GM12875 (cell line): Measurements from ENCODE around the gene SLC16A10.
"Not testable (repeated sequence)": the region's sequence is repeated elsewhere in the genome, so short reads cannot be mapped to it uniquely, and the experiment has no call there.

Experiments
- H3K4me3 ChIP-seq: one replicate; pipeline ENCODE4 v1.5.1; 2011; ENCODE audit warnings: low read depth, low read length, control low read depth
- CTCF ChIP-seq: IDR thresholded peaks from 2 replicates; pipeline ENCODE4 v1.5.1; 2011; ENCODE audit warnings: low read depth, mild to moderate bottlenecking, control low read depth, inconsistent platforms, low read length, moderate library complexity, borderline replicate concordance; ENCODE audit not compliant: insufficient read depth

The SLC16A10 gene

GRCh38 chr6:111190637-111191036 lies 103.3 kb downstream of the SLC16A10 start:
- no peak for TF ChIP-seq CTCF
- H3K4me3 ChIP-seq: no peak overlapping the region

DNA sequence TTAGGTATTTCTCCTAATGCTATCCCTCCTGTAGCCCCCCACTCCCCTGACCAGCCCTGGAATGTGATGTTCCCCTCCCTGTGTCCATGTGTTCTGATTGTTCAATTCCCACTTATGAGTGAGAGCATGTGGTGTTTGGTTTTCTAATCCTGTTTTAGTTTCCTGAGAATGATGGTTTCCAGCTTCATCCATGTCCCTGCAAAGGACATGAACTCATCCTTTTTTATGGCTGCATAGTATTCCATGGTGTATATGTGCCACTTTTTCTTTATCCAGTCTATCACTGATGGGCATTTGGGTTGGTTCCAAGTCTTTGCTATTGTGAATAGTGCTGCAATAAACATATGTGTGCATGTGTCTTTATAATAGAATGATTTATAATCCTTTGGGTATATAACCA lies 103.8 kb downstream of the SLC16A10 start:
- H3K4me3 ChIP-seq: not testable (repeated sequence)

DNA sequence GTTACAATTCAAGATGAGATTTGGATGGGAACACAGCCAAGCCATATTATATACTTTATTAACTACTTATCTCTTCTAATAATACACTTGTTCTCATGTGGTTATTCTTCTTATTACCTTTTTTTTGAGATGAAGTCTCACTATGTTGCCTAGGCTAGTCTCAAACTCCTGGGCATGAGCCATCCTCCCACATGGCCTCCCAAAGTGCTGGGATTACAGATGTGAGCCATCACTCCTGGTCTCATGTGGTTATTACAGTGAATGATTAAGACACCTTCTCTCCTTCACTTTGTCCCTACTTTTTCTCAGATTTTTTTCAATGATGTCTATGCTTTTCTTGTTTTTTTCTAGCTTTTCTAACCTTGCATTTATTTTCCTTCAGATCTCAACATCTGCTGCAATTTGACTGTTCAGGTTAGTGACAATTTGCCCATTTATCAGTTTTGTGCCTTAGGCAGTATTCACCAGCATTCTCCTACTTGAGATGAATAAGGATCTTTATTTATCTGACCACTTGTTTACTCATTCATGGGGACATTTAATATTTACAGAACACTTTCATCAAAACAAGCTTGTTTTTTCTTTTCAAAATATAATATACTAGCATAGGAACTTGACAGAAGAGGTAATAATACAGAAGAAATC lies 105.7 kb downstream of the SLC16A10 start:
- H3K4me3 ChIP-seq: no peak overlapping the region
- no peak for TF ChIP-seq CTCF

GRCh38 chr6:111195656-111196055 lies 108.4 kb downstream of the SLC16A10 start:
- no peak overlapping the region for H3K4me3 ChIP-seq
- no peak for TF ChIP-seq CTCF

DNA sequence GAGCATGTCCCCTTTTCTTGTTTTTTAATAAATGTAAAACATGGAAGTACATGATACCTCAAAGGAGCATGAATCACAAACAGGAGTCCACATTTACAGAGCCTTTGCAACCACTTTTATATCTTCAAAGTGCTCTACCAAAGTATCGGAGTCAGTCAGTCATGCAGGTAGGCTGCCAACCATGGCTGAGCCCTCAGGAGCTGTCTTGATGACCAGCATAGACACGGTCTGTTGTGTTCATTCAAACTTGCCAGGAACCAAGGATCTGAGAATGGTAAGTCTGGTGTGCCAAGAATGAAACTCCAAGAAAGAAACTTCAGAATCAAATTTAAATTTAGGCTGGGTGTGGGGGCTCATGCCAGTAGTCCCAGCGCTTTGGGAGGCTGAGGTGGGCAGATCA lies 111.5 kb downstream of the SLC16A10 start:
- TF ChIP-seq CTCF: no peak
- H3K4me3 ChIP-seq: no peak overlapping the region

- no peak overlapping the region for H3K4me3 ChIP-seq
- TF ChIP-seq CTCF: no peak
These were observed 112.6 kb downstream of the SLC16A10 start for GRCh38 chr6:111199935-111200334.

- H3K4me3 ChIP-seq: no peak overlapping the region
- TF ChIP-seq CTCF: no peak
These were observed 113.3 kb downstream of the SLC16A10 start for GRCh38 chr6:111200350-111201243.

- no peak for TF ChIP-seq CTCF
These were observed 113.9 kb downstream of the SLC16A10 start for GRCh38 chr6:111201244-111201554.

More at GRCh38 chr6:111201244-111201554, 113.9 kb downstream of the SLC16A10 start:
- H3K4me3 ChIP-seq: no peak overlapping the region
